ENCODE measurements around the gene NEK2.

- TF ChIP-seq CTCF (IDR thresholded peaks at IDR 0.05) (no peak), POLR2A (IDR thresholded peaks at IDR 0.05) (no peak)
Observed at GRCh38 chr1:211677659-211678058, 2.2 kb upstream of the NEK2 start.
